Measurements from ENCODE around the gene ZNF776.

- TF ChIP-seq CTCF (IDR thresholded peaks at IDR 0.05), result no peak
- no peak for TF ChIP-seq EZH2 (IDR thresholded peaks at IDR 0.05)
- no peak for TF ChIP-seq EZH2phosphoT487 (IDR thresholded peaks at IDR 0.05)
Measured at GRCh38 chr19:57746580-57747471, at the start of gene ZNF776.
